ENCODE measurements around the gene EFCAB6. TPM values are rescaled to one million over a fixed set of nuclear protein-coding genes. Genes with fewer than 3 reads are reported as not detected.

The EFCAB6 gene
- total RNA-seq, 1 experiment from 2014 or later = 0.21 TPM

- ATAC-seq = no peak
Observed at GRCh38 chr22:43491177-43491576, 320.9 kb downstream of the EFCAB6 start.

DNA sequence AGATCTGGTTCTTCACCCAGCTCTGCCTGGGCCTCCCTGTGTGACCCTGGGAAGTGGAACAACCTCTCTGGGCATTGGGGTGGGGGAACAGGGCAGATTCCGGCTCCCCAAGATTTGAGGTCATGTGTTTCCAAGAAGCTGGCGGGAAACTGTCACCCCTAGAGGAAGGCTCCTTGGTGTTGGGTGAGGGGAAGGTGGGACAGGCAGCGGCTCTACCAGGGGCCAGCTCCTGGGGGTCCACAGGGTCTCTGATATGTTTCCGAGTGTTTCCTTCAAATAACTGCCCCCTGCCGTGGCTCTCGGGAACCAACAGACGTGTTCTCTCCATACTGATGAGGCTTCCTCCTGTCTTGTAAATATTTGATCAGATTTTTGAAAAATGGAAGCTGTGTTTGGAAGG, 321.8 kb downstream of the EFCAB6 start:
- no peak overlapping the region for H3K27ac ChIP-seq (ENCODE audit: low read length)
- H3K9me3 ChIP-seq (ENCODE audit: control insufficient read depth, insufficient read depth, low read depth, low read length) = no peaks in the 10 kb centered on the region
- no peak for ATAC-seq
- no TSS peak for BruUV-seq (replicated peaks)
- CTCF ChIA-PET = interaction anchor here (0.6 kb wide), 2 partner anchors 19 to 647 kb away, joined by 3 read pairs; no protein-coding TSS in a partner anchor
- H3K4me1 ChIP-seq (ENCODE audit: control insufficient read depth, insufficient read depth, low read length) = no peaks in the 10 kb centered on the region
- TF ChIP-seq CTCF (IDR thresholded peaks at IDR 0.05) = no peak
- TF ChIP-seq TCF7L2 (IDR thresholded peaks at IDR 0.05; ENCODE audit: low read depth, low read length) = no peak
- TF ChIP-seq, protein P1, sequence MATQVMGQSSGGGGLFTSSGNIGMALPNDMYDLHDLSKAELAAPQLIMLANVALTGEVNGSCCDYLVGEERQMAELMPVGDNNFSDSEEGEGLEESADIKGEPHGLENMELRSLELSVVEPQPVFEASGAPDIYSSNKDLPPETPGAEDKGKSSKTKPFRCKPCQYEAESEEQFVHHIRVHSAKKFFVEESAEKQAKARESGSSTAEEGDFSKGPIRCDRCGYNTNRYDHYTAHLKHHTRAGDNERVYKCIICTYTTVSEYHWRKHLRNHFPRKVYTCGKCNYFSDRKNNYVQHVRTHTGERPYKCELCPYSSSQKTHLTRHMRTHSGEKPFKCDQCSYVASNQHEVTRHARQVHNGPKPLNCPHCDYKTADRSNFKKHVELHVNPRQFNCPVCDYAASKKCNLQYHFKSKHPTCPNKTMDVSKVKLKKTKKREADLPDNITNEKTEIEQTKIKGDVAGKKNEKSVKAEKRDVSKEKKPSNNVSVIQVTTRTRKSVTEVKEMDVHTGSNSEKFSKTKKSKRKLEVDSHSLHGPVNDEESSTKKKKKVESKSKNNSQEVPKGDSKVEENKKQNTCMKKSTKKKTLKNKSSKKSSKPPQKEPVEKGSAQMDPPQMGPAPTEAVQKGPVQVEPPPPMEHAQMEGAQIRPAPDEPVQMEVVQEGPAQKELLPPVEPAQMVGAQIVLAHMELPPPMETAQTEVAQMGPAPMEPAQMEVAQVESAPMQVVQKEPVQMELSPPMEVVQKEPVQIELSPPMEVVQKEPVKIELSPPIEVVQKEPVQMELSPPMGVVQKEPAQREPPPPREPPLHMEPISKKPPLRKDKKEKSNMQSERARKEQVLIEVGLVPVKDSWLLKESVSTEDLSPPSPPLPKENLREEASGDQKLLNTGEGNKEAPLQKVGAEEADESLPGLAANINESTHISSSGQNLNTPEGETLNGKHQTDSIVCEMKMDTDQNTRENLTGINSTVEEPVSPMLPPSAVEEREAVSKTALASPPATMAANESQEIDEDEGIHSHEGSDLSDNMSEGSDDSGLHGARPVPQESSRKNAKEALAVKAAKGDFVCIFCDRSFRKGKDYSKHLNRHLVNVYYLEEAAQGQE (IDR thresholded peaks at IDR 0.05; ENCODE audit: insufficient read depth in 1 of 2, low read depth in 2 of 2, low read length in 1 of 2) = no peak
- no peak for TF ChIP-seq SIN3A (IDR thresholded peaks at IDR 0.05; ENCODE audit: borderline replicate concordance, insufficient read depth, low read depth, low read length)
- no peak for TF ChIP-seq POLR2AphosphoS5 (IDR thresholded peaks at IDR 0.05; ENCODE audit: low read depth, low read length)
- DNase-seq (ENCODE audit: low read depth, low spot score) = no peak
- intact Hi-C loops (cut with micrococcal nuclease; ENCODE audit: unreplicated experiment) = no loop called here
- no peaks in the 10 kb centered on the region for H3K27me3 ChIP-seq (ENCODE audit: control insufficient read depth, insufficient read depth, low read length)
- in situ Hi-C loops (cut with HindIII; ENCODE audit: low pct_unique_long_range_greater_than_20kb, low sequenced_read_pairs) = no loop called here
- POLR2A ChIA-PET = no interaction called here
- H3K4me3 ChIP-seq (ENCODE audit: low read depth in 2 of 2, low read length in 2 of 2) = no peak overlapping the region
- H3K36me3 ChIP-seq (ENCODE audit: control insufficient read depth, insufficient read depth, low read length) = no peaks in the 10 kb centered on the region

More at GRCh38 chr22:43491177-43491576, 320.9 kb downstream of the EFCAB6 start:
- no peaks in the 10 kb centered on the region for H3K27me3 ChIP-seq (ENCODE audit: control insufficient read depth, insufficient read depth, low read length)
- POLR2A ChIA-PET = no interaction called here
- intact Hi-C loops (cut with micrococcal nuclease; ENCODE audit: unreplicated experiment) = no loop called here
- CTCF ChIA-PET = interaction anchor here (0.6 kb wide), 1 partner anchor 20 kb away, joined by 3 read pairs; no protein-coding TSS in a partner anchor
- in situ Hi-C loops (cut with HindIII; ENCODE audit: low pct_unique_long_range_greater_than_20kb, low sequenced_read_pairs) = no loop called here
- no peak for DNase-seq (ENCODE audit: low read depth, low spot score)
- TF ChIP-seq, protein P1 (IDR thresholded peaks at IDR 0.05; ENCODE audit: insufficient read depth in 1 of 2, low read depth in 2 of 2, low read length in 1 of 2) = no peak
- TF ChIP-seq POLR2AphosphoS5 (IDR thresholded peaks at IDR 0.05; ENCODE audit: low read depth, low read length) = no peak
- no peak overlapping the region for H3K27ac ChIP-seq (ENCODE audit: low read length)
- no peaks in the 10 kb centered on the region for H3K36me3 ChIP-seq (ENCODE audit: control insufficient read depth, insufficient read depth, low read length)
- no TSS peak for BruUV-seq (replicated peaks)
- no peaks in the 10 kb centered on the region for H3K4me1 ChIP-seq (ENCODE audit: control insufficient read depth, insufficient read depth, low read length)
- no peaks in the 10 kb centered on the region for H3K9me3 ChIP-seq (ENCODE audit: control insufficient read depth, insufficient read depth, low read depth, low read length)
- H3K4me3 ChIP-seq (ENCODE audit: low read depth in 2 of 2, low read length in 2 of 2) = no peak overlapping the region
